Fibroblast of the aortic adventitia (primary cell): ENCODE data around the gene COLEC11. TPM values are rescaled to one million over a fixed set of nuclear protein-coding genes. Genes with fewer than 3 reads are reported as not detected.
"Not testable (repeated sequence)": the region's sequence is repeated elsewhere in the genome, so short reads cannot be mapped to it uniquely, and the experiment has no call there.

ENCODE experiments used
- DNase-seq: peaks from one replicate; pipeline ENCODE4 v3.0.0-alpha.2; 2010; ENCODE audit warnings: low read depth
- H3K4me3 ChIP-seq: 2 replicates; pipeline ENCODE4 v1.5.1; 2011; ENCODE audit warnings: low read depth, mild to moderate bottlenecking, control low read depth, low read length, moderate library complexity
- total RNA-seq: library from RNA; depleted of rRNA; stranded (reverse); fragments of >200 nt; gene quantifications from 2 replicates; pipeline ENCODE4 v1.2.3, GENCODE V29; 2012; ENCODE audit warnings: low replicate concordance
- TF ChIP-seq, protein P1 (sequence below): IDR thresholded peaks from 2 replicates; pipeline ENCODE4 v1.5.1; 2011; ENCODE audit warnings: mild to moderate bottlenecking, low read length, control low read depth, inconsistent platforms; ENCODE audit not compliant: insufficient read depth

COLEC11 gene
- total RNA-seq, 1 donor = 0.09 TPM

DNA sequence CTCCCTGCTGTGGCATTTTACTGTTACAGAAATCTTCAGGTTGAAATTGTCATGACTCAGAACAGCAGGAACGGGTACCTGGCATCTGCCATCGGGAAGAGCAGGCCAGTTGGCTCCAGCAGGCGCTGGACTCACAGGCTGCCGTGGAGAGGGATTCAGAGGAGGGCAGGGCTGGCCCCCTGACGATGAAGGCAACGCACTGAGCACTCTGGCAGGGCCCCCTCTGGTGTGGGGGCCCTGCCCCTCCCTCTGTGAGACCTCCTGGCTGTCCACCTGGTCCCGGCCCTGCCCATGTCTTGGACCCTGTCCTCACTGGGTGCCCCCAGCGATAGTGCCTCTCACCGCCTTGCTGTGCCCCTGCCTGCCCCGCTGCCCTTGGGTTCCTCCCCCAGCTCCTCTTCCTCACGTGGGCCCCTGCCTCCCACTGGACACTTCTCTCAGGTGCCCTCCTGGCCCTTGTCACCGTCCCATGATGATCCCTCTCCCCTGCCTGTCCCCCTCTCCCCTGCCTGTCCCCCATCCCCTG lies 39.7 kb downstream of the COLEC11 start:
- TF ChIP-seq, protein P1, sequence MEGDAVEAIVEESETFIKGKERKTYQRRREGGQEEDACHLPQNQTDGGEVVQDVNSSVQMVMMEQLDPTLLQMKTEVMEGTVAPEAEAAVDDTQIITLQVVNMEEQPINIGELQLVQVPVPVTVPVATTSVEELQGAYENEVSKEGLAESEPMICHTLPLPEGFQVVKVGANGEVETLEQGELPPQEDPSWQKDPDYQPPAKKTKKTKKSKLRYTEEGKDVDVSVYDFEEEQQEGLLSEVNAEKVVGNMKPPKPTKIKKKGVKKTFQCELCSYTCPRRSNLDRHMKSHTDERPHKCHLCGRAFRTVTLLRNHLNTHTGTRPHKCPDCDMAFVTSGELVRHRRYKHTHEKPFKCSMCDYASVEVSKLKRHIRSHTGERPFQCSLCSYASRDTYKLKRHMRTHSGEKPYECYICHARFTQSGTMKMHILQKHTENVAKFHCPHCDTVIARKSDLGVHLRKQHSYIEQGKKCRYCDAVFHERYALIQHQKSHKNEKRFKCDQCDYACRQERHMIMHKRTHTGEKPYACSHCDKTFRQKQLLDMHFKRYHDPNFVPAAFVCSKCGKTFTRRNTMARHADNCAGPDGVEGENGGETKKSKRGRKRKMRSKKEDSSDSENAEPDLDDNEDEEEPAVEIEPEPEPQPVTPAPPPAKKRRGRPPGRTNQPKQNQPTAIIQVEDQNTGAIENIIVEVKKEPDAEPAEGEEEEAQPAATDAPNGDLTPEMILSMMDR = no peak
- no peak for DNase-seq
- no peak overlapping the region for H3K4me3 ChIP-seq

DNA sequence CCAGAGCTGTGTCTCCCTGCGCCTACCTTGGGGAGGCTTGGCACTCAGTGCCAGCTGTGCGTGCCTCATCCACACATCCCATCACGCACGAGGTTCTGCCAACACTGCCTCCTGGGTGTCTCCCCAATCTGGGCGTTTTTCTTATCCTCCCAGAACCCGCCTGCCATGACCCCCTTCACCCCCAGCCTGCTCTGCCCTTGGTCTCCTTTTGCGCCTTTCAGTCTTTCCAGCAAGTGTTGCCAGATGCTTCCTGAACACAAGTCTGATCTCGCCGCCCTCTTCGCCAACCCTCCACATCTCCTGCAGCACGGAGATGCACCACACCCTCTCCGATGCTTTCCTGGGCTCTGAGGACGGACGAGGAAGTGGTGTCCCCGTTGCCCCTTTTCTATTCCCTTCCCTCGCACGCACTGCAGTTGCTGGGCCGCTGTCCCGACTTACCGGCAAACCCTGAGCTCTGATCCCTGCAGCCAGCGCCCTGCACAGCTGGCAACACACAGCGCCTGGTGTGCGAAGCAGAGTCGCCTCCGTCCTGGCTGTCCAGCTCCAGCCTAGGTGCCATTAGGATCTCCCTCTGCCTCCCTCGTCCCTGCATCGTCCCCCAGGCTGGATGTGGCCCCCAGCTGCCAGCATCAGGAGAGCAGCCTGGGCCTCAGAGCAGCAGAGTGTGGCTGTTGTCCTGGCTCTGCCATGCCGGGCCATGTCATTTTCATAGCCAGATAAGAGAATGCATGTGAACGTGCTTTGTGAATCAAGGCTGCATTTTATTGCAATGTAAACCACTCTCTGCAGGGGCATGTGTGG lies 40.5 kb downstream of the COLEC11 start:
- DNase-seq = no peak
- H3K4me3 ChIP-seq = no peak overlapping the region
- TF ChIP-seq, protein P1 = no peak

DNA sequence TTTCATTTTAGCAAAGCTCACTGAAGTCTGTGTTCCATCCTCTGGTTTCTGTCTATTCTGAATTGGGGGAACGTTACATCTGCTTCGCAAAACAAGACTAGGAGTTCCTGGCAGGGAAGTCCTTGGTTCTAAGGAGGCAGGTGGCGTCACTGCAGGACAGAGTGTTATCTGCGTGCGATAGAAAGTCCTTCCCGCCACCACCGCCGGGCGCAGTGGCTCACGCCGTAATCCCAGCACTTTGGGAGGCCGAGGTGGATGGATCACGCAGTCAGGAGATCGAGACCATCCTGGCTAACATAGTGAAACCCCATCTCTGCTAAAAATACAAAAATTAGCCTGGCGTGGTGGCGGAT lies 41.0 kb downstream of the COLEC11 start:
- not testable (repeated sequence) for DNase-seq, H3K4me3 ChIP-seq

DNA sequence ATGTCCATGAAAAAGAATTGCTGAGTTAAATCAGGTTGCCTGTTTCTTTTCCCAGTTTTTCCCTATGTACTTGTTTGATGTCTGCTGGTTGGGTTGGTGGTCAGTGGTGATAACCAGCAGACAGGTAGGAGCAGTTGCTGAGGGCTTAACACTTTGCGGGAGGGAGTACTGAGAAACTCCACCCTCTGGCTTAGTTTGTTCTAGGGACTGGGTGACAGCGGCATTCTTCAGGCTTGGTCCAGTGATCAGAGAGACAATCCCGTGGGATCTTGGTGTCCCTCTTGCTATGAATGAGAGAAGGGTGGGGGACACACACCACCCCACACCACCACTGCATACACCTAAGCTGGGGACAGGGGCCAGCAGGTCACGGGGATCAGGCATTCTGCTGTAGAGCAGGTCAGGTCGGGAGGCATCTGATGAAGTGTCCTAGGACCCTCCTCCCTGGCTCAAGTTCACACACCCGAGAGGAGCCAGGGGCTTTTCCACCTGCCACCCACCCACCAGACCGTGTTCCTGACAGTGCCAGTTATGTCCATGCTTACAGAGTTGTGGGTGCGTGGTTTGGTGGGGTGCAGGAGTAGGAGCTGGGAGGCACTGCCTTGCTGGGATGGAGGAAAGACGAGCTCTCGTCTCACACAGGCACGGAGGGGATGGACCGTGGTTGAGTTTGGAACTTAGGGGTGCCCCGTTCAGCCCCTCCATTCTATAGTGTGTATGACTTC lies 41.8 kb downstream of the COLEC11 start:
- DNase-seq = no peak
- TF ChIP-seq, protein P1 = no peak
- no peak overlapping the region for H3K4me3 ChIP-seq

DNA sequence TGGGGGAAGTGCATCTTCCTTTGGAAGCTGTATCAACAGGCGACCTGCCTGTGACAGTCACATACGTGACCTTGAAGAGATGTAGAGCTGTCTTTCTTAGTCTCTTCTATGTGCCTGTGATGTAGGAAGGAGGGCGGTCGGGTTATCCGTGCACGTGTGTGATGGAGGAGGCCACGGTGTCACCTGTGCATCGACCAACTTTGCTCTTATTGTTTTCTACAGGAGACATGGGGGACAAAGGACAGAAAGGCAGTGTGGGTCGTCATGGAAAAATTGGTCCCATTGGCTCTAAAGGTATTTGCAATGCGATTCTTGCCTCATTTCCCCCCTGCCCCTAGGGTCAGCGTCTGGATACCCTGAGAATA lies 42.4 kb downstream of the COLEC11 start:
- no peak overlapping the region for H3K4me3 ChIP-seq
- no peak for DNase-seq
- TF ChIP-seq, protein P1 = no peak

DNA sequence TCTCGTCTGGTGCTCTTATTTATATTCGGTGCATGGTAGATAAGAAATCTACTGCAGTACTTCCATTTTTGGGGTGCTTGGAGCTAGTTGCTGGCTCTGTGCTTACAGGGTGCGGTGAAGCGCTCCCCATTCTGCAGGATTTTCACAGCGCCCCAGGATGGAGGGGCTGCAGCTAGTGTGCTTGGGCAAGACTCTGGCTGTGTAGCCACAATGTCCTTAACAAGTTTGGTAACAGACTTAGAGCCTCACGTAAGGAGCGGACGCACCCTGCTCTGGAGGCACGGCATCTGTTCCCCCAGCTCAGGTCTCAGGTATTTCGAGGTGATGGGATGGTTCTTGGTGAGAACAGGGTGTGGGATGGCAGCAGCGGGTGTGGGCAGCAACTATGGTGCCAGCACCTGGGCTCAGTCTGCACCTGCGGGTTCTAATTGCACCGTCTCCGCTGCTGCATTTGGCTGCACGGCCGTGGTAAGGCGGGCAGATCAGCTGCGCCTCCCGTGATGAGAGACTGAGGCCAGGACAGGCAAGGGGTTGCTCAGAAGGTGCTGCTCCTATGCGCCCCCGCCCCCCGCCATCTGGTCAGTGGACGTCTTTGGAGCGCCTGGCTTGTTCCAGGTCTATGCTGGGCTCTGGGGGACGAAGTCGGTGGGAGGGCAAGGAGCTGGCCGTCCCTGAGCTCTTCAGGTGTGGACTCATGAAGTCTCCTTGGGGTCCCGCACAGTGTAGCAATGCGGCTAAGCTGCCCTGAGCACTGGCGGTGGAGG lies 43.0 kb downstream of the COLEC11 start:
- TF ChIP-seq, protein P1 = no peak
- DNase-seq = no peak
- H3K4me3 ChIP-seq = no peak overlapping the region

DNA sequence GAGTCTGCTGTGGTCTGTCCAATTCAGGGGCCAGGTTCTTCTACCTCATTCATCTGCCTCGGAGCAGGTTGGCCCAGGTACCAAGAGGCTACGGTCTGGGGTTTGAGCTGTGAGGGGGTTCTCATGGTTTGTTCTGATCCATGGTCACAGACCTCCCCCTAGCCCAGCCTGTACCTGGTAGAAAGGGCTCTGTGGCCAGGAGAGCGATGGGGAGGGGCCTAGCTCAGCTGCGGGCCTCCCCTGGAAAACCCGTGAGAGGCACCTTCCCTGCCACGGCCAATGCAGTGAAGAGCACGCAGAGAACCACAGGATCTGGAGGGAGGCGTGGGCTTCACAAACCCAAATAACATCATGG lies 43.5 kb downstream of the COLEC11 start:
- TF ChIP-seq, protein P1 = no peak
- H3K4me3 ChIP-seq = no peak overlapping the region
- no peak for DNase-seq
